Panc1 (cell line): ENCODE results near the gene FAM167B. TPM values are rescaled to one million over a fixed set of nuclear protein-coding genes. Genes with fewer than 3 reads are reported as not detected.
"Not testable (repeated sequence)": the region's sequence is repeated elsewhere in the genome, so short reads cannot be mapped to it uniquely, and the experiment has no call there.

Source experiments
- ATAC-seq: fragments of 200-7000 bp; cut with Tn5 transposase; 2 replicates; pipeline ENCODE4 v1.9.1; 2020; ENCODE audit warnings: mild to moderate bottlenecking, moderate library complexity
- BruUV-seq: library from RNA; stranded (reverse); fragments of 400-500 nt; replicated peaks from 2 replicates; lab custom pipeline; 2021; lab: Mats Ljungman, UMichigan
- CTCF ChIA-PET: fragments of 300-600 bp; sonication (Branson Sonifier 250); formaldehyde crosslinking; loops from one replicate; lab custom pipeline; 2022; ENCODE audit warnings: antibody characterized with exemption; lab: Charles Lee
- POLR2A ChIA-PET: fragments of 300-600 bp; sonication (Branson Sonifier 250); formaldehyde crosslinking; loops from one replicate; lab custom pipeline; 2022; ENCODE audit warnings: antibody characterized with exemption; lab: Charles Lee
- DNase-seq: peaks from one replicate; pipeline ENCODE4 v3.0.0-alpha.2; 2010; ENCODE audit warnings: low read depth, low spot score
- H3K27ac ChIP-seq: 2 replicates; pipeline ENCODE4 v1.5.1; 2011; ENCODE audit warnings: mild to moderate bottlenecking, low read length, inconsistent platforms
- H3K27me3 ChIP-seq: fragments of 200-500 bp; sonication (Bioruptor generic); 2 replicates; pipeline ENCODE4 v1.6.0; 2014; ENCODE audit warnings: low read length, inconsistent platforms; ENCODE audit not compliant: control insufficient read depth, insufficient read depth
- H3K36me3 ChIP-seq: fragments of 200-500 bp; sonication (Bioruptor generic); 2 replicates; pipeline ENCODE4 v1.5.1; 2014; ENCODE audit warnings: inconsistent platforms, mild to moderate bottlenecking, low read length, moderate library complexity; ENCODE audit not compliant: control insufficient read depth, insufficient read depth
- H3K4me1 ChIP-seq: 2 replicates; pipeline ENCODE4 v1.5.1; 2011; ENCODE audit warnings: inconsistent platforms, mild to moderate bottlenecking, low read length, moderate library complexity; ENCODE audit not compliant: control insufficient read depth, insufficient read depth
- H3K4me3 ChIP-seq, 2 experiments: 2 replicates each; pipeline ENCODE4 v1.5.1; 2011 to 2012; ENCODE audit warnings: low read depth in 2 of 2, low read length in 2 of 2, mild to moderate bottlenecking in 2 of 2, inconsistent platforms in 1 of 2, moderate library complexity in 1 of 2
- H3K9me3 ChIP-seq: fragments of 200-500 bp; sonication (Bioruptor generic); 2 replicates; pipeline ENCODE4 v1.5.1; 2014; ENCODE audit warnings: low read depth, mild to moderate bottlenecking, inconsistent platforms, low read length, moderate library complexity; ENCODE audit not compliant: control insufficient read depth, insufficient read depth
- POLR2AphosphoS5 ChIP-seq: IDR thresholded peaks from 2 replicates; pipeline ENCODE4 v1.6.1; 2012; ENCODE audit warnings: mild to moderate bottlenecking, low read depth, low read length, moderate library complexity
- SIN3A ChIP-seq: IDR thresholded peaks from 2 replicates; pipeline ENCODE4 v1.6.1; 2012; ENCODE audit warnings: low read depth, mild to moderate bottlenecking, low read length, moderate library complexity, borderline replicate concordance; ENCODE audit not compliant: insufficient read depth
- TCF7L2 ChIP-seq: IDR thresholded peaks from 2 replicates; pipeline ENCODE4 v1.6.1; 2011; ENCODE audit warnings: mild to moderate bottlenecking, low read depth, low read length, inconsistent platforms
- in situ Hi-C: cut with HindIII; loops from 2 replicates; pipeline ENCODE4 v1.10.0; 2016; ENCODE audit warnings: low sequenced_read_pairs, low pct_unique_long_range_greater_than_20kb
- intact Hi-C: fragments of 100-400 bp; cut with micrococcal nuclease; formaldehyde crosslinking; loops from one replicate; pipeline ENCODE4 v1.10.0; 2022; ENCODE audit not compliant: unreplicated experiment
- total RNA-seq: library from RNA; stranded (reverse); gene quantifications from one replicate; pipeline ENCODE4 v1.2.1, GENCODE V29; 2021; ENCODE audit not compliant: unreplicated experiment
- TF ChIP-seq, protein P1 (sequence below), 2 experiments: IDR thresholded peaks; 2 replicates each; pipeline ENCODE4 v1.6.1; 2011 to 2012; ENCODE audit warnings: low read depth in 2 of 2, control low read depth in 1 of 2, low read length in 1 of 2, mild to moderate bottlenecking in 1 of 2, moderate library complexity in 1 of 2; ENCODE audit not compliant: insufficient read depth in 1 of 2
- TF ChIP-seq, protein P2 (sequence below): fragments of 450-650 bp; IDR thresholded peaks from 2 replicates; pipeline ENCODE4 v1.5.1; 2017; ENCODE audit warnings: mild to moderate bottlenecking

Gene FAM167B
- total RNA-seq, 1 experiment from 2014 or later = 1.9 TPM

DNA sequence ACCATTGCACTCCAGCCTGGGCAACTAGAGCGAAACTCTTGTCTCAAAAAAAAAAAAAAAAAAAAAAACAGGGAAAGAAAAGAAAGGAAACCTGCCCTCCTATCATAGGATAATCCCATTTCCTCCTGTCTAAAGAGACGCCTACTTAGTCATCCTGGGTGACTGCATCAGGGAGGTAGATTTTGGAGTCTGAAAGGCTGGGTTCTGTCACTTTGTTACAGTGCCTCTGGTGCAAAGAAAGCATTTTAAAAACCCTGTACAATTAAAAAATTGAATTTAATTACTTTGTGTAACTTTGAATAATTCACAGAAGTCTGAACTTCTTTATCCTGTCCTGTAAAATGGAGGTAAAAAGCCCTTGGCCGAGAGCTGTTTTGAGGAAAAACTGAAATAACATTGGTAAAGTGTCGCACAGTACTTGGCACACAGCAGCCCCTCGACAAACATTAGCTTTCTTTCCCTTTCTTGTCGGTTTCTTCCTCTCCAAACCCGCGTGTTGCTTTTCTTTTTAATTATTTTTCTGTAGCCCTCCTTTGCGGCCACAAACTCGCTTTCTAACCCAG, 44.2 kb downstream of the FAM167B start:
- peak; percentile 25 for DNase-seq

DNA sequence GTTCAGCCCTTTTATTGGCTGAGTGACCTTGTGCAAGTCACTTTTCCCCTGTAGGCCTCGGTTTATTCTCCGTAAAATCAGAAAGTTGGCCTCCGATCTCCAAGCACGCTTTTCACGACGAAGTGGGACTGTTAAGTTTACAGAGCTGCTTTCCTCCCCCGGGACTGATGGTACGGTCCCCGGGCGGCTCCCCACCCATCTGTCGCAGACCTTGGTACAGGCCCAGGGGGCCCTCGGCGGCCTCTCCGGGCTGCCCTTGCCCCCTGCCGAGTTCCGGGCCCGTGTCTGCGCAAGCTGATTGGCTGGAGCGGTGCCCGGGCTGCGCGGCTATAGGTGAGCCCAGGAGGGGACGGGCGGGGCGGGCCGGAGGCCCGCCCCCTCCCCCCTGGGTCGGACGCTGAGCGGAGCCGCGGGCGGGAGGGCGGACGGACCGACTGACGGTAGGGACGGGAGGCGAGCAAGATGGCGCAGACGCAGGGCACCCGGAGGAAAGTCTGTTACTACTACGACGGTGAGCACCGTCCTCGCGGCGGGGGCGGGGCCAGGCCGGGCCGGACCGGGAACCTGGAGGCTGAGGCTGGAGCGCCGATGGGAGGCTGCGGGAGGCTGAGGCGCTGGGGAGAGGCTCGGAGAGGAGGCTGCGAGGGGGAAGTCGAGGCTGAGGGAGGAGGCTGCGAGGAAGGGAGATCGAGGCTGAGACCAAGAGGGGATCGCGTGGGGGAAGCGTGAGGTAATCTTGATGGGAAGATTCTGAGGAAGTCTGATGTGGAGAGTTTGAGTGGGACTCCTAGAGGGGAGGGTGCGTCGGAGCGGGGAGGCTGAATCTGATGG, 44.9 kb downstream of the FAM167B start, which contains the start of gene HDAC1:
HDAC1 (plus strand) TSS at position 376 of the 831 bp plus-strand sequence; CDS start at position 463, 87 bp downstream.
- ChIA-PET CTCF (interaction anchor here (0.8 kb wide), 1 partner anchor 61 kb away, joined by 4 read pairs; no protein-coding TSS in a partner anchor), POLR2A (interaction anchor here (0.5 to 0.7 kb wide), 5 partner anchors 9 to 164 kb away, joined by 3 to 9 read pairs (median 4); no protein-coding TSS in a partner anchor)
- Histone ChIP-seq H3K4me3 (peak within 1 kb of the TSS; percentile 83 to 89), H3K9me3 (no peaks in the 10 kb centered on the region), H3K27ac (peak within 1 kb of the TSS; percentile 99), H3K36me3 (peaks cover 3% of the 10 kb centered on the region; the same call in 1 of the 2 replicates), H3K27me3 (no peaks in the 10 kb centered on the region), H3K4me1 (peaks cover 10% of the 10 kb centered on the region; the same call in 1 of the 2 replicates)
- TF ChIP-seq POLR2AphosphoS5 = peak; percentile 56
- peak; percentile 45; the same call in 1 of the 2 replicates for TF ChIP-seq TCF7L2
- TF ChIP-seq, protein P1, sequence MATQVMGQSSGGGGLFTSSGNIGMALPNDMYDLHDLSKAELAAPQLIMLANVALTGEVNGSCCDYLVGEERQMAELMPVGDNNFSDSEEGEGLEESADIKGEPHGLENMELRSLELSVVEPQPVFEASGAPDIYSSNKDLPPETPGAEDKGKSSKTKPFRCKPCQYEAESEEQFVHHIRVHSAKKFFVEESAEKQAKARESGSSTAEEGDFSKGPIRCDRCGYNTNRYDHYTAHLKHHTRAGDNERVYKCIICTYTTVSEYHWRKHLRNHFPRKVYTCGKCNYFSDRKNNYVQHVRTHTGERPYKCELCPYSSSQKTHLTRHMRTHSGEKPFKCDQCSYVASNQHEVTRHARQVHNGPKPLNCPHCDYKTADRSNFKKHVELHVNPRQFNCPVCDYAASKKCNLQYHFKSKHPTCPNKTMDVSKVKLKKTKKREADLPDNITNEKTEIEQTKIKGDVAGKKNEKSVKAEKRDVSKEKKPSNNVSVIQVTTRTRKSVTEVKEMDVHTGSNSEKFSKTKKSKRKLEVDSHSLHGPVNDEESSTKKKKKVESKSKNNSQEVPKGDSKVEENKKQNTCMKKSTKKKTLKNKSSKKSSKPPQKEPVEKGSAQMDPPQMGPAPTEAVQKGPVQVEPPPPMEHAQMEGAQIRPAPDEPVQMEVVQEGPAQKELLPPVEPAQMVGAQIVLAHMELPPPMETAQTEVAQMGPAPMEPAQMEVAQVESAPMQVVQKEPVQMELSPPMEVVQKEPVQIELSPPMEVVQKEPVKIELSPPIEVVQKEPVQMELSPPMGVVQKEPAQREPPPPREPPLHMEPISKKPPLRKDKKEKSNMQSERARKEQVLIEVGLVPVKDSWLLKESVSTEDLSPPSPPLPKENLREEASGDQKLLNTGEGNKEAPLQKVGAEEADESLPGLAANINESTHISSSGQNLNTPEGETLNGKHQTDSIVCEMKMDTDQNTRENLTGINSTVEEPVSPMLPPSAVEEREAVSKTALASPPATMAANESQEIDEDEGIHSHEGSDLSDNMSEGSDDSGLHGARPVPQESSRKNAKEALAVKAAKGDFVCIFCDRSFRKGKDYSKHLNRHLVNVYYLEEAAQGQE (IDR thresholded peaks at IDR 0.05; ENCODE audit: insufficient read depth in 1 of 2, low read depth in 2 of 2, low read length in 1 of 2) = no peak
- TF ChIP-seq SIN3A = 0 out of 2 replicates have a peak, but pooled peaks have one; percentile 39
- TF ChIP-seq, protein P2, sequence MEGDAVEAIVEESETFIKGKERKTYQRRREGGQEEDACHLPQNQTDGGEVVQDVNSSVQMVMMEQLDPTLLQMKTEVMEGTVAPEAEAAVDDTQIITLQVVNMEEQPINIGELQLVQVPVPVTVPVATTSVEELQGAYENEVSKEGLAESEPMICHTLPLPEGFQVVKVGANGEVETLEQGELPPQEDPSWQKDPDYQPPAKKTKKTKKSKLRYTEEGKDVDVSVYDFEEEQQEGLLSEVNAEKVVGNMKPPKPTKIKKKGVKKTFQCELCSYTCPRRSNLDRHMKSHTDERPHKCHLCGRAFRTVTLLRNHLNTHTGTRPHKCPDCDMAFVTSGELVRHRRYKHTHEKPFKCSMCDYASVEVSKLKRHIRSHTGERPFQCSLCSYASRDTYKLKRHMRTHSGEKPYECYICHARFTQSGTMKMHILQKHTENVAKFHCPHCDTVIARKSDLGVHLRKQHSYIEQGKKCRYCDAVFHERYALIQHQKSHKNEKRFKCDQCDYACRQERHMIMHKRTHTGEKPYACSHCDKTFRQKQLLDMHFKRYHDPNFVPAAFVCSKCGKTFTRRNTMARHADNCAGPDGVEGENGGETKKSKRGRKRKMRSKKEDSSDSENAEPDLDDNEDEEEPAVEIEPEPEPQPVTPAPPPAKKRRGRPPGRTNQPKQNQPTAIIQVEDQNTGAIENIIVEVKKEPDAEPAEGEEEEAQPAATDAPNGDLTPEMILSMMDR = no peak
- peak; percentile 80 for DNase-seq
- peak; percentile 99 for ATAC-seq
- in situ Hi-C loops (no loop called here), intact Hi-C loops (no loop called here)
- BruUV-seq = no TSS peak

More for the DNA sequence above, 44.2 kb downstream of the FAM167B start:
- intact Hi-C loops = no loop called here
- Histone ChIP-seq H3K27ac (peak overlapping the region; percentile 99), H3K9me3 (no peaks in the 10 kb centered on the region), H3K4me3 (peak overlapping the region; percentile 83 to 89), H3K4me1 (peaks cover 10% of the 10 kb centered on the region; the same call in 1 of the 2 replicates), H3K27me3 (no peaks in the 10 kb centered on the region), H3K36me3 (peaks cover 3% of the 10 kb centered on the region; the same call in 1 of the 2 replicates)
- TF ChIP-seq, protein P2 = no peak
- TF ChIP-seq TCF7L2 (no peak), POLR2AphosphoS5 (no peak), SIN3A (no peak)
- TF ChIP-seq, protein P1 (IDR thresholded peaks at IDR 0.05; ENCODE audit: insufficient read depth in 1 of 2, low read depth in 2 of 2, low read length in 1 of 2) = no peak
- ATAC-seq = no peak
- no TSS peak for BruUV-seq
- POLR2A ChIA-PET = interaction anchor here (0.5 to 0.7 kb wide), 3 partner anchors 10 to 64 kb away, joined by 4 to 9 read pairs (median 7); no protein-coding TSS in a partner anchor
- CTCF ChIA-PET = interaction anchor here (0.5 to 1.2 kb wide), 4 partner anchors 51 to 149 kb away, joined by 3 to 7 read pairs (median 4); no protein-coding TSS in a partner anchor
- in situ Hi-C loops = no loop called here

DNA sequence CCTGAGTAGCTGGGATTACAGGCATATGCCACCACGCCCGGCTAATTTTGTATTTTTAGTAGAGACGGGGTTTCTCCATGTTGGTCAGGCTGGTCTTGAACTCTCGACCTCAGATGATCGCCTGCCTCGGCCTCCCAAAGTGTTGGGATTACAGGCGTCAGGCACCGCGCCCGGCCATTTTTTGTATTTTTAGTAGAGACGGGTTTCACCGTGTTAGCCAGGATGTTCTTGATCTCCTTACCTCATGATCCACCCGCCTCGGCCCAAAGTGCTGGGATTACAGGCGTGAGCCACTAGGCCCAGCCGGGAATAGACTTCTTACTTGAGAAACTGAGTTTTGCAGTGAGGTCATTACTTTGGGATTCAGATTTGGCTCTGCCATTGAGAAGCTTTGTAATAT, 51.2 kb downstream of the FAM167B start:
- in situ Hi-C loops, H3K27ac ChIP-seq, POLR2A ChIA-PET, H3K36me3 ChIP-seq, H3K4me1 ChIP-seq, ATAC-seq, BruUV-seq, intact Hi-C loops, DNase-seq, H3K9me3 ChIP-seq, H3K4me3 ChIP-seq, H3K27me3 ChIP-seq: not testable (repeated sequence)
- CTCF ChIA-PET = interaction anchor here (0.6 kb wide), 1 partner anchor 97 kb away, joined by 3 read pairs; no protein-coding TSS in a partner anchor
